Measurements from ENCODE around the gene KCNMB1.

The KCNMB1 gene

GRCh38 chr5:170338291-170338690 lies 50.9 kb downstream of the KCNMB1 start:
- DNase-seq: no peak

GRCh38 chr5:170337045-170337733 lies 52.0 kb downstream of the KCNMB1 start:
- no peak for DNase-seq

- no peak for DNase-seq
Observed at GRCh38 chr5:170336065-170336464, 53.1 kb downstream of the KCNMB1 start.

DNA sequence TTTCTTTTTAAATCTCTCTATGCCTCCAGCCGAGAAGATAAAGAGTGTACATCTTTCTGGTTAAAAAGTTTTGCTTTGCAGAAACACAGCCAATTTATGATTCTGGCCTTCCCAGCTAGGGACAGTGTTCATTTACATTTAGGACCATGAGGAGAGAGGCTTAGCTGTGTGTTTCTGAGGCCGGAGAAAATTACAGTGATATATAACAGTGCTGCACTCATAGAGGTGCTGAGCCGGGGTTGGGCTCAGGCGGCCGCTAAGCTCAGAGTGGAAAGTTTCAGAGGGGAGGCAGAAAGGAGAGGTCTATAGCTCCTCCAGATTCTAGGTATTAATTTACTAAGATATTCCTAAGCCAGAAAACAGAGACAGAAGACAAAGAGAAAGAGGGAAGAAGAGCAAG lies 54.5 kb downstream of the KCNMB1 start:
- no peak for DNase-seq

DNA sequence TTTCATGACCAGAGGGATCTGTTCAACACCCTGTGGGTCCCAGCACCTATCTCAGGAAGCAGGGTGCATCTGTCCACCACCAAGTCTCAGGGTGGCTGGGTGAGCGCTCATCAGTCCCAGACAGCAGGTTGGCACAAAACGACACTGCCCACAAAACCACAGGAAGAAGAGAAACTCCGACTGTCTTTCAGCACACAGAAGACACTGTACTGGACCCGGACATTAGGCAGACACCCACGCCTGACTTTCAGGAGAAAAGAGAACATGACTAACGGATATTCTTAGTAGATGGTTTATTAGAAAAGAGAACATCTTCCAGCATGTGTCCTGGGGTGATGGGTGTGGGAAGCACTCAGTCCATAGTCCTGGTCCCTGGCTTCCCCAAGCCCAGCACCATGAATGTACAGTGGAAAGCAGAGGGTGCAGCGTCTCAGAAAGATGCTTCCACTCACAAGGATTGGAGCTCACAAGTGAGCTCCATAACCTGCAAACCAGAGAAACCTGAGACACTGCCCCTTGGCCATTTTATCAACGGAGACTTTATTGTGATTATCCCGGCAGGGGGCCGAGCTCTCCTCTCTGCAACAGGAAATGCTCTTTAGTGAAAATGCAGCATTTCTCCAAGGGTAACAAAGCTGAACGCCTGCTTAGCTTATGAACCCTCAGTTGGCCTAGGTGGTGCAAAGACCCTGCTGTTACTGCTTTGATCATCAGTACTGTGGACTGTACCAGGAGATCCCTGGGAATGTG lies 55.8 kb downstream of the KCNMB1 start:
- peak; percentile 32 for DNase-seq

- DNase-seq: no peak
Observed at GRCh38 chr5:170332058-170332457, 57.1 kb downstream of the KCNMB1 start.

- DNase-seq: no peak
Observed at GRCh38 chr5:170330568-170331054, 58.6 kb downstream of the KCNMB1 start.

- DNase-seq: no peak
Observed at GRCh38 chr5:170329524-170329923, 59.6 kb downstream of the KCNMB1 start.

- peak; percentile 9 for DNase-seq
Observed at GRCh38 chr5:170327829-170328228, 61.3 kb downstream of the KCNMB1 start.

DNA sequence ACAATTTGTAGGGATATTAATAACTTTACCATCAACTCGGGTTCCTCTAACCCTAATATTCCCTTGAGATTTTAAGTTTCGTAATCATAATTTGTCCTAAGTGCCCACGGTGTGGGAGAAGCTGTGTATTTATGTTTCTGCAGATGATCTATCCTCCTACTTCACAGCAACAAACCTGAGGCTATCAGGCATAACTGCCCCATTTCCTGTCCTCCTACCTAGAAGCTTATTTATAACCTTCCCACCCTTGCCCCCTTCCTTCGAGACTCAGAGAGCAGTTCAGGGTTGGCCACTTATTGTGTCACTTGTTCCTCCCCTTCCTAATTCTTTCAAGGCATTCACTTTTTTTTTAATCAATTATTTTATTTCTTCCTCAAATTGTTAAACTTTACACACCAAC lies 62.0 kb downstream of the KCNMB1 start:
- DNase-seq: no peak

All from OCI-M1 (cell line).